Measurements from ENCODE around the gene ZNF423. TPM values are rescaled to one million over a fixed set of nuclear protein-coding genes. Genes with fewer than 3 reads are reported as not detected.

ZNF423 gene
- total RNA-seq, 1 experiment from 2014 or later: 11.1 TPM

GRCh38 chr16:49461517-49461951 is 394.4 kb downstream of the ZNF423 start:
- Histone ChIP-seq H3K9me3 (ENCODE audit: low read depth, low read length, poor library complexity, severe bottlenecking) (no peaks in the 10 kb centered on the region), H3K4me3 (ENCODE audit: low read depth, low read length, poor library complexity, severe bottlenecking) (no peak overlapping the region), H3K27ac (ENCODE audit: low read depth, low read length, poor library complexity, severe bottlenecking) (no peak overlapping the region), H3K36me3 (ENCODE audit: insufficient read depth, low read length, poor library complexity, severe bottlenecking) (no peaks in the 10 kb centered on the region), H3K27me3 (replicated peaks; ENCODE audit: insufficient read depth, low read depth, low read length, poor library complexity) (no peaks in the 10 kb centered on the region), H3K4me1 (ENCODE audit: insufficient read depth, low read length, poor library complexity, severe bottlenecking) (no peaks in the 10 kb centered on the region)
- ChIA-PET POLR2A (ENCODE audit: low non-redundant PET) (no interaction called here), CTCF (no interaction called here)
- no peak for DNase-seq (ENCODE audit: low spot score)
- BruUV-seq (replicated peaks): no TSS peak
- intact Hi-C loops (cut with micrococcal nuclease; ENCODE audit: unreplicated experiment): no loop called here
- TF ChIP-seq CTCF (conservative IDR thresholded peaks at IDR 0.05; ENCODE audit: low read depth, low read length) (no peak), EZH2 (IDR thresholded peaks at IDR 0.05; ENCODE audit: borderline replicate concordance, low read depth, low read length, poor library complexity, severe bottlenecking) (no peak)

GRCh38 chr16:49460786-49461470 is 395.0 kb downstream of the ZNF423 start:
- Histone ChIP-seq H3K9me3 (ENCODE audit: low read depth, low read length, poor library complexity, severe bottlenecking) (no peaks in the 10 kb centered on the region), H3K27ac (ENCODE audit: low read depth, low read length, poor library complexity, severe bottlenecking) (no peak overlapping the region), H3K36me3 (ENCODE audit: insufficient read depth, low read length, poor library complexity, severe bottlenecking) (no peaks in the 10 kb centered on the region), H3K4me1 (ENCODE audit: insufficient read depth, low read length, poor library complexity, severe bottlenecking) (no peaks in the 10 kb centered on the region), H3K4me3 (ENCODE audit: low read depth, low read length, poor library complexity, severe bottlenecking) (no peak overlapping the region), H3K27me3 (replicated peaks; ENCODE audit: insufficient read depth, low read depth, low read length, poor library complexity) (no peaks in the 10 kb centered on the region)
- CTCF ChIA-PET: no interaction called here
- intact Hi-C loops (cut with micrococcal nuclease; ENCODE audit: unreplicated experiment): no loop called here
- no TSS peak for BruUV-seq (replicated peaks)
- TF ChIP-seq EZH2 (IDR thresholded peaks at IDR 0.05; ENCODE audit: borderline replicate concordance, low read depth, low read length, poor library complexity, severe bottlenecking): no peak
- TF ChIP-seq CTCF (conservative IDR thresholded peaks at IDR 0.05; ENCODE audit: low read depth, low read length): no peak
- POLR2A ChIA-PET (ENCODE audit: low non-redundant PET): no interaction called here
- no peak for DNase-seq (ENCODE audit: low spot score)

GRCh38 chr16:49459953-49460735 is 395.8 kb downstream of the ZNF423 start:
- POLR2A ChIA-PET (ENCODE audit: low non-redundant PET): no interaction called here
- intact Hi-C loops (cut with micrococcal nuclease; ENCODE audit: unreplicated experiment): no loop called here
- DNase-seq (ENCODE audit: low spot score): no peak
- Histone ChIP-seq H3K27ac (ENCODE audit: low read depth, low read length, poor library complexity, severe bottlenecking) (no peak overlapping the region), H3K4me1 (ENCODE audit: insufficient read depth, low read length, poor library complexity, severe bottlenecking) (no peaks in the 10 kb centered on the region), H3K9me3 (ENCODE audit: low read depth, low read length, poor library complexity, severe bottlenecking) (no peaks in the 10 kb centered on the region), H3K4me3 (ENCODE audit: low read depth, low read length, poor library complexity, severe bottlenecking) (no peak overlapping the region), H3K36me3 (ENCODE audit: insufficient read depth, low read length, poor library complexity, severe bottlenecking) (no peaks in the 10 kb centered on the region), H3K27me3 (replicated peaks; ENCODE audit: insufficient read depth, low read depth, low read length, poor library complexity) (no peaks in the 10 kb centered on the region)
- TF ChIP-seq EZH2 (IDR thresholded peaks at IDR 0.05; ENCODE audit: borderline replicate concordance, low read depth, low read length, poor library complexity, severe bottlenecking) (no peak), CTCF (conservative IDR thresholded peaks at IDR 0.05; ENCODE audit: low read depth, low read length) (no peak)
- CTCF ChIA-PET: no interaction called here
- BruUV-seq (replicated peaks): no TSS peak
